H9 (cell line): Measurements from ENCODE around the gene TUBB1. TPM values are rescaled to one million over a fixed set of nuclear protein-coding genes. Genes with fewer than 3 reads are reported as not detected.

Experiments
- DNase-seq: peaks from one replicate; pipeline ENCODE4 v3.0.0-alpha.2; 2017
- H2AFZ ChIP-seq: one replicate; pipeline ENCODE4 v1.6.1; 2013; ENCODE audit warnings: mild to moderate bottlenecking, low read length, control low read depth, moderate library complexity
- H2AK5ac ChIP-seq: 2 replicates; pipeline ENCODE4 v1.6.1; 2013; ENCODE audit warnings: low read length, control low read depth, mixed read lengths; ENCODE audit not compliant: insufficient read length
- H2BK120ac ChIP-seq: one replicate; pipeline ENCODE4 v1.6.1; 2013; ENCODE audit warnings: low read depth, mild to moderate bottlenecking, low read length, control low read depth, inconsistent platforms; ENCODE audit not compliant: poor library complexity, severe bottlenecking
- H2BK12ac ChIP-seq: 2 replicates; pipeline ENCODE4 v1.6.1; 2013; ENCODE audit warnings: low read length, control low read depth, mixed read lengths, low read depth; ENCODE audit not compliant: insufficient read length
- H2BK15ac ChIP-seq: 2 replicates; pipeline ENCODE4 v1.6.1; 2013; ENCODE audit warnings: low read depth, low read length, control low read depth
- H2BK20ac ChIP-seq: one replicate; pipeline ENCODE4 v1.6.1; 2013; ENCODE audit warnings: low read depth, mild to moderate bottlenecking, low read length, control low read depth, inconsistent platforms; ENCODE audit not compliant: poor library complexity, severe bottlenecking
- H2BK5ac ChIP-seq: 2 replicates; pipeline ENCODE4 v1.6.1; 2013; ENCODE audit warnings: low read length, control low read depth, mixed read lengths; ENCODE audit not compliant: insufficient read length
- H3K14ac ChIP-seq: 2 replicates; pipeline ENCODE4 v1.6.1; 2013; ENCODE audit warnings: low read length, control low read depth; ENCODE audit not compliant: insufficient read depth
- H3K18ac ChIP-seq: 2 replicates; pipeline ENCODE4 v1.6.1; 2013; ENCODE audit warnings: low read depth, mild to moderate bottlenecking, mixed read lengths, low read length, control low read depth; ENCODE audit not compliant: insufficient read length
- H3K23ac ChIP-seq: 2 replicates; pipeline ENCODE4 v1.6.1; 2013; ENCODE audit warnings: low read length, control low read depth, mixed read lengths, low read depth; ENCODE audit not compliant: insufficient read length
- H3K23me2 ChIP-seq: 2 replicates; pipeline ENCODE4 v1.6.1; 2013; ENCODE audit warnings: low read depth, mild to moderate bottlenecking, mixed read lengths, low read length, control low read depth; ENCODE audit not compliant: insufficient read length, poor library complexity, severe bottlenecking
- H3K27ac ChIP-seq: 2 replicates; pipeline ENCODE4 v1.5.1; 2013; ENCODE audit warnings: low read length, control low read depth, mixed read lengths, low read depth; ENCODE audit not compliant: insufficient read length
- H3K27me3 ChIP-seq: 2 replicates; pipeline ENCODE4 v1.6.1; 2013; ENCODE audit warnings: low read length, control low read depth, inconsistent platforms; ENCODE audit not compliant: insufficient read depth
- H3K4ac ChIP-seq: 2 replicates; pipeline ENCODE4 v1.6.1; 2013; ENCODE audit warnings: low read depth, mild to moderate bottlenecking, control low read depth, inconsistent platforms, low read length, moderate library complexity
- H3K4me1 ChIP-seq: 2 replicates; pipeline ENCODE4 v1.6.1; 2013; ENCODE audit warnings: low read length, control low read depth, inconsistent platforms; ENCODE audit not compliant: insufficient read depth
- H3K4me2 ChIP-seq: 2 replicates; pipeline ENCODE4 v1.6.1; 2013; ENCODE audit warnings: low read length, control low read depth, mixed read lengths; ENCODE audit not compliant: insufficient read length, insufficient read depth
- H3K56ac ChIP-seq: 2 replicates; pipeline ENCODE4 v1.6.1; 2013; ENCODE audit warnings: low read depth, mild to moderate bottlenecking, mixed read lengths, low read length, control low read depth; ENCODE audit not compliant: insufficient read length
- H3K79me1 ChIP-seq: 2 replicates; pipeline ENCODE4 v1.6.1; 2013; ENCODE audit warnings: low read depth, mild to moderate bottlenecking, moderate library complexity, low read length, control low read depth, inconsistent platforms; ENCODE audit not compliant: insufficient read depth, poor library complexity, severe bottlenecking
- H3K79me2 ChIP-seq: 2 replicates; pipeline ENCODE4 v1.6.1; 2013; ENCODE audit warnings: low read length, control low read depth, inconsistent platforms; ENCODE audit not compliant: insufficient read depth
- H3K9ac ChIP-seq: 2 replicates; pipeline ENCODE4 v1.6.1; 2013; ENCODE audit warnings: low read length, control low read depth, mixed read lengths; ENCODE audit not compliant: insufficient read length; ENCODE audit errors: extremely low read depth
- H3K9me3 ChIP-seq: one replicate; pipeline ENCODE4 v1.6.1; 2013; ENCODE audit warnings: low read depth, low read length, inconsistent platforms; ENCODE audit not compliant: control insufficient read depth
- H3T11ph ChIP-seq: one replicate; pipeline ENCODE4 v1.6.1; 2013; ENCODE audit warnings: mild to moderate bottlenecking, low read length, control low read depth, inconsistent platforms
- H4K20me1 ChIP-seq: one replicate; pipeline ENCODE4 v1.6.1; 2013; ENCODE audit not compliant: control insufficient read depth, insufficient read length, insufficient read depth
- H4K5ac ChIP-seq: 2 replicates; pipeline ENCODE4 v1.6.1; 2013; ENCODE audit warnings: low read depth, mild to moderate bottlenecking, mixed read lengths, low read length, control low read depth; ENCODE audit not compliant: insufficient read length
- H4K8ac ChIP-seq: replicated peaks from 2 replicates; pipeline ENCODE4 v1.6.1; 2013; ENCODE audit warnings: low read length, control low read depth, mixed read lengths, low read depth; ENCODE audit not compliant: insufficient read length
- H4K91ac ChIP-seq: 2 replicates; pipeline ENCODE4 v1.6.1; 2013; ENCODE audit warnings: low read depth, mild to moderate bottlenecking, moderate library complexity, mixed read lengths, low read length, control low read depth; ENCODE audit not compliant: insufficient read length
- H3K27ac Mint-ChIP-seq, 3 experiments: 2 replicates in 2 of 3; 3 replicates in 1 of 3; pipeline ENCODE4 v1.8.0; 2020 to 2021; ENCODE audit warnings: mixed read lengths in 3 of 3, mild to moderate bottlenecking in 1 of 3, moderate library complexity in 1 of 3
- H3K27me3 Mint-ChIP-seq: 2 replicates; pipeline ENCODE4 v1.8.0; 2021; ENCODE audit warnings: low read depth, mild to moderate bottlenecking, moderate library complexity, mixed read lengths
- H3K36me3 Mint-ChIP-seq, 3 experiments: 2 replicates in 2 of 3; 3 replicates in 1 of 3; pipeline ENCODE4 v1.8.0; 2020 to 2021; ENCODE audit warnings: low read depth in 3 of 3, mixed read lengths in 3 of 3; ENCODE audit not compliant: insufficient read depth in 1 of 3
- H3K4me1 Mint-ChIP-seq, 2 experiments: 2 replicates each; pipeline ENCODE4 v1.8.0; 2020; ENCODE audit warnings: mixed read lengths in 2 of 2
- H3K4me3 Mint-ChIP-seq, 2 experiments: 2 replicates in 1 of 2; 3 replicates in 1 of 2; pipeline ENCODE4 v1.8.0; 2020 to 2021; ENCODE audit warnings: mild to moderate bottlenecking in 2 of 2, mixed read lengths in 2 of 2, moderate library complexity in 1 of 2
- H3K9me3 Mint-ChIP-seq, 2 experiments: 2 replicates in 1 of 2; 3 replicates in 1 of 2; pipeline ENCODE4 v1.8.0; 2020; ENCODE audit warnings: mild to moderate bottlenecking in 2 of 2, mixed read lengths in 2 of 2, moderate library complexity in 1 of 2
- CTCF ChIP-seq: fragments of 200-600 bp; sonication (generic); conservative IDR thresholded peaks from 3 replicates; pipeline ENCODE4 v1.8.0; 2021; ENCODE audit warnings: antibody characterized with exemption, mild to moderate bottlenecking
- WGBS: extraction: QIAGEN DNeasy Blood & Tissue Kit; methylation state at CpG from one replicate; pipeline ENCODE4 v1.1.7; 2013; ENCODE audit warnings: missing lambda C conversion rate, low lambda C conversion rate, mixed read lengths; ENCODE audit not compliant: insufficient read length; ENCODE audit errors: extremely low coverage; 5-methylcytosine and 5-hydroxymethylcytosine counted together
- total RNA-seq: library from RNA; stranded (reverse); gene quantifications from 2 replicates; pipeline ENCODE4 v1.2.1, GENCODE V29; 2021

The TUBB1 gene
- total RNA-seq, 1 experiment from 2014 or later, result not detected

DNA sequence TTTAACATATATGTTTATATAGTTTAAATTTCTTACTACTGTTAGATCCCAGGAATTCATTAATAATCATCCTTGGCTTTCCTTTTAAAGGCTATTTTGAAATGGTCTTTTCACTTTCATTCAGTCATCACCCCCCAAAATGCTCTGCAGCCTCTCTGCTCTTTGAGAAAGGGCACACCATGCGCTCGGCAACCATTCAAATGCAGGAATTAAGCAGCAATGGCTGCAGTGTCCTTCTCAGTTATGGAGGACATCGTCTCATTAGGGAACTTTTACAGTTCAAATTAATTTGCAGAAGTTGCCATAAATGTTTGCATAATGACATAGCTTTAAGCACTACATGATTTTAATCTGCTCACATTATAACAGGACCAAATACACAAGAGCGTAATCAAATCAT is 6.3 kb downstream of the TUBB1 start:
- Histone ChIP-seq H3K56ac (no peak overlapping the region), H3K9me3 (no peaks in the 10 kb centered on the region), H3K27ac (no peak overlapping the region), H3K79me1 (no peaks in the 10 kb centered on the region), H2BK5ac (no peak overlapping the region), H2BK15ac (no peak overlapping the region), H2AK5ac (no peak overlapping the region), H3K14ac (no peak overlapping the region), H4K8ac (no peak overlapping the region), H3K4ac (no peak overlapping the region), H4K5ac (no peak overlapping the region), H4K91ac (no peak overlapping the region), H3K79me2 (no peaks in the 10 kb centered on the region), H3K23ac (no peak overlapping the region), H2BK12ac (no peak overlapping the region), H2AFZ (no peak overlapping the region), H3T11ph (no peak overlapping the region), H4K20me1 (no peaks in the 10 kb centered on the region), H3K4me1 (no peaks in the 10 kb centered on the region), H3K23me2 (no peaks in the 10 kb centered on the region), H2BK120ac (no peak overlapping the region), H3K18ac (no peak overlapping the region), H3K4me2 (no peak overlapping the region), H2BK20ac (no peak overlapping the region), H3K9ac (no peak overlapping the region), H3K27me3 (no peaks in the 10 kb centered on the region)
- no peaks in the 10 kb centered on the region for H3K9me3 Mint-ChIP-seq
- no CpG with 5 or more reads among the region's 4 CpGs for WGBS
- peaks cover 32 to 38% of the 10 kb centered on the region in 2 experiments for H3K4me1 Mint-ChIP-seq
- peaks cover 31 to 75% (median 59%) of the 10 kb centered on the region in 3 experiments for H3K36me3 Mint-ChIP-seq
- no peak for TF ChIP-seq CTCF
- no peak overlapping the region for H3K27ac Mint-ChIP-seq
- no peak for DNase-seq
- no peak overlapping the region for H3K4me3 Mint-ChIP-seq
- peaks cover 25% of the 10 kb centered on the region for H3K27me3 Mint-ChIP-seq
